Fibroblast of lung (primary cell): ENCODE results near the gene CPA1. TPM values are rescaled to one million over a fixed set of nuclear protein-coding genes. Genes with fewer than 3 reads are reported as not detected.

Experiments used
- DNase-seq, 2 donors: peaks; one replicate each; pipeline versions ENCODE4 v3.0.0 to v3.0.0-alpha.2; 2010; ENCODE audit warnings: low read depth in 2 of 2
- H2AFZ ChIP-seq: 2 replicates; pipeline ENCODE4 v1.5.1; 2012; ENCODE audit warnings: low read length, control low read depth, inconsistent platforms
- H3K27ac ChIP-seq: 2 replicates; pipeline ENCODE4 v1.5.1; 2011; ENCODE audit warnings: low read length, control low read depth; ENCODE audit not compliant: insufficient read depth
- H3K27me3 ChIP-seq: 2 replicates; pipeline ENCODE4 v1.5.1; 2011; ENCODE audit warnings: mild to moderate bottlenecking, low read length; ENCODE audit not compliant: control insufficient read depth, insufficient read depth
- H3K36me3 ChIP-seq: 2 replicates; pipeline ENCODE4 v1.5.1; 2011; ENCODE audit warnings: low read length; ENCODE audit not compliant: control insufficient read depth, insufficient read depth
- H3K4me1 ChIP-seq: 2 replicates; pipeline ENCODE4 v1.5.1; 2011; ENCODE audit warnings: low read length; ENCODE audit not compliant: control insufficient read depth, insufficient read depth; ENCODE audit errors: extremely low read depth
- H3K4me2 ChIP-seq: 2 replicates; pipeline ENCODE4 v1.5.1; 2011; ENCODE audit warnings: low read length, control low read depth; ENCODE audit not compliant: insufficient read depth; ENCODE audit errors: extremely low read depth
- H3K4me3 ChIP-seq, 4 experiments: fragments of 200-600 bp in 1 of 4; sonication (generic) in 1 of 4; replicated peaks in 1 of 4; 2 replicates each; pipeline ENCODE4 v1.5.1; 2011 to 2016; ENCODE audit warnings: low read length in 4 of 4, low read depth in 3 of 4, mild to moderate bottlenecking in 3 of 4, control low read depth in 2 of 4, inconsistent platforms in 1 of 4, mixed read lengths in 1 of 4; ENCODE audit not compliant: insufficient read depth in 1 of 4; ENCODE audit errors: control extremely low read depth in 1 of 4
- H3K79me2 ChIP-seq: 2 replicates; pipeline ENCODE4 v1.5.1; 2012; ENCODE audit warnings: mild to moderate bottlenecking, low read length, inconsistent platforms; ENCODE audit not compliant: control insufficient read depth, insufficient read depth
- H3K9ac ChIP-seq: 2 replicates; pipeline ENCODE4 v1.5.1; 2011; ENCODE audit warnings: mild to moderate bottlenecking, low read length, control low read depth; ENCODE audit not compliant: insufficient read depth
- H3K9me3 ChIP-seq: 2 replicates; pipeline ENCODE4 v1.5.1; 2012; ENCODE audit warnings: low read depth, low read length; ENCODE audit not compliant: control insufficient read depth, insufficient read depth
- H4K20me1 ChIP-seq: 2 replicates; pipeline ENCODE4 v1.5.1; 2011; ENCODE audit warnings: low read length; ENCODE audit not compliant: control insufficient read depth, insufficient read depth; ENCODE audit errors: extremely low read depth
- CTCF ChIP-seq, 2 donors: IDR thresholded peaks in 1 of 2; conservative IDR thresholded peaks in 1 of 2; 1 replicate in 1 of 2; 2 replicates in 1 of 2; pipeline ENCODE4 v1.5.1; 2011 to 2012; ENCODE audit warnings: low read length in 2 of 2, control low read depth in 1 of 2, inconsistent platforms in 1 of 2, low read depth in 1 of 2, mild to moderate bottlenecking in 1 of 2
- EZH2 ChIP-seq: IDR thresholded peaks from 2 replicates; pipeline ENCODE4 v1.5.1; 2012; ENCODE audit warnings: low read length, control low read depth, mild to moderate bottlenecking; ENCODE audit errors: missing control alignments
- polyA plus RNA-seq, 2 donors: library from polyadenylated mRNA; depleted of rRNA in 1 of 2; stranded (reverse) in 1 of 2; unstranded in 1 of 2; fragments of >200 nt; gene quantifications; 2 replicates each; pipeline ENCODE4 v1.2.1, GENCODE V29; 2011 to 2012; ENCODE audit warnings: missing spikeins in 1 of 2
- total RNA-seq: library from RNA; depleted of rRNA; stranded (reverse); fragments of >200 nt; gene quantifications from 2 replicates; pipeline ENCODE4 v1.2.1, GENCODE V29; 2014

Gene CPA1
- total and polyA plus RNA-seq, 2 donors (not counting 1 experiment from before 2014, with no cell fraction given) = under 0.01 to 0.12 TPM

- Histone ChIP-seq H3K27ac (peak overlapping the region; percentile 95), H2AFZ (no peak overlapping the region), H3K4me3 (no peak overlapping the region), H3K9ac (peak overlapping the region; percentile 57), H3K4me1 (peaks cover 29% of the 10 kb centered on the region), H4K20me1 (no peaks in the 10 kb centered on the region), H3K36me3 (no peaks in the 10 kb centered on the region), H3K4me2 (peak overlapping the region; percentile 68), H3K9me3 (no peaks in the 10 kb centered on the region), H3K79me2 (no peaks in the 10 kb centered on the region), H3K27me3 (no peaks in the 10 kb centered on the region)
- DNase-seq = peak; percentile 93 to 100
- TF ChIP-seq EZH2 (no peak), CTCF (conservative IDR thresholded peaks at IDR 0.05 in 1 of 2, IDR thresholded peaks at IDR 0.05 in 1 of 2; ENCODE audit: low read depth in 1 of 2, low read length in 2 of 2) (no peak)
These were observed 24.0 kb upstream of the CPA1 start for GRCh38 chr7:130356121-130356875.

GRCh38 chr7:130356876-130357611 is 23.2 kb upstream of the CPA1 start:
- H3K4me1 ChIP-seq = peaks cover 24% of the 10 kb centered on the region
- H3K9me3 ChIP-seq = no peaks in the 10 kb centered on the region
- no peaks in the 10 kb centered on the region for H3K79me2 ChIP-seq
- H2AFZ ChIP-seq = no peak overlapping the region
- peak overlapping the region; percentile 47 for H3K4me2 ChIP-seq
- H3K27me3 ChIP-seq = no peaks in the 10 kb centered on the region
- H3K36me3 ChIP-seq = no peaks in the 10 kb centered on the region
- H4K20me1 ChIP-seq = no peaks in the 10 kb centered on the region
- H3K9ac ChIP-seq = peak overlapping the region; percentile 56
- no peak overlapping the region for H3K4me3 ChIP-seq
- peak; percentile 85 to 94 for DNase-seq
- H3K27ac ChIP-seq = peak overlapping the region; percentile 95
- TF ChIP-seq CTCF (conservative IDR thresholded peaks at IDR 0.05 in 1 of 2, IDR thresholded peaks at IDR 0.05 in 1 of 2; ENCODE audit: low read depth in 1 of 2, low read length in 2 of 2) = no peak
- TF ChIP-seq EZH2 = no peak

GRCh38 chr7:130358471-130358870 is 21.8 kb upstream of the CPA1 start:
- H3K27me3 ChIP-seq = no peaks in the 10 kb centered on the region
- H3K27ac ChIP-seq = no peak overlapping the region
- TF ChIP-seq CTCF (conservative IDR thresholded peaks at IDR 0.05 in 1 of 2, IDR thresholded peaks at IDR 0.05 in 1 of 2; ENCODE audit: low read depth in 1 of 2, low read length in 2 of 2) (no peak), EZH2 (no peak)
- H4K20me1 ChIP-seq = no peaks in the 10 kb centered on the region
- H3K4me2 ChIP-seq = no peak overlapping the region
- no peak for DNase-seq
- H3K4me1 ChIP-seq = peaks cover 17% of the 10 kb centered on the region
- H3K36me3 ChIP-seq = no peaks in the 10 kb centered on the region
- no peaks in the 10 kb centered on the region for H3K79me2 ChIP-seq
- no peak overlapping the region for H2AFZ ChIP-seq
- H3K9me3 ChIP-seq = no peaks in the 10 kb centered on the region
- H3K9ac ChIP-seq = no peak overlapping the region
- H3K4me3 ChIP-seq = no peak overlapping the region
